ENCODE data around the gene LMF1. TPM values are rescaled to one million over a fixed set of nuclear protein-coding genes. Genes with fewer than 3 reads are reported as not detected.

LMF1 gene
- total and polyA plus RNA-seq, 5 donors from 2014 or later: 9.9 to 40.0 (median 12.4) TPM

GRCh38 chr16:915546-915945 lies 55.2 kb downstream of the LMF1 start:
- peaks cover 0 to 1% (median 0%) of the 10 kb centered on the region in 7 donors for H3K9me3 Mint-ChIP-seq
- H3K4me1 Mint-ChIP-seq: no peaks in the 10 kb centered on the region
- no peak for DNase-seq
- Histone ChIP-seq H3K4me3 (ENCODE audit: low read depth, low read length) (no peak overlapping the region), H3K27me3 (ENCODE audit: control insufficient read depth, insufficient read depth, low read length) (no peaks in the 10 kb centered on the region), H3K27ac (ENCODE audit: insufficient read depth, low read length, poor library complexity, severe bottlenecking) (no peak overlapping the region), H3K9me3 (ENCODE audit: control insufficient read depth in 2 of 2, low read length in 2 of 2) (no peaks in the 10 kb centered on the region), H3K36me3 (ENCODE audit: control insufficient read depth, insufficient read depth, low read length) (no peaks in the 10 kb centered on the region), H3K4me1 (ENCODE audit: control insufficient read depth, insufficient read depth, low read length, poor library complexity, severe bottlenecking) (no peaks in the 10 kb centered on the region)
- H3K4me3 Mint-ChIP-seq: no peak overlapping the region
- H3K27ac Mint-ChIP-seq: no peak overlapping the region
- no peak for ATAC-seq (ENCODE audit: low read depth in 2 of 2)
- H3K36me3 Mint-ChIP-seq: peaks cover 6% of the 10 kb centered on the region
- H3K27me3 Mint-ChIP-seq: no peaks in the 10 kb centered on the region

DNA sequence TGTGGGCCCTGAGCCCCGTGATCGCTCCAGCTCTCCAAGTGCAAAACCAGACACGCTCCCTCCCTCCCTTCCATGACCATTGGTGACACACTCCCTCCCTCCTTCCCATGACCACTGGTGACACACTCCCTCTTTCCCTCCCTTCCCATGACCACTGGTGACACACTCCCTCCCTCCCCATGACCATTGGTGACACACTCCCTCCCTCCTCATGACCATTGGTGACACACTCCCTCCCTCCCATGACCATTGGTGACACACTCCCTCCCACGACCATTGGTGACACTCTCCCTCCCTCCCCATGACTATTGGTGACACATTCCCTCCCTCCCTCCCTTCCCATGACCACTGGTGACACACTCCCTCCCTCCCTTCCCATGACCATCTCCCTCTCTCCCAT lies 56.3 kb downstream of the LMF1 start:
- Histone ChIP-seq H3K9me3 (ENCODE audit: control insufficient read depth in 2 of 2, low read length in 2 of 2) (no peaks in the 10 kb centered on the region), H3K4me3 (ENCODE audit: low read depth, low read length) (no peak overlapping the region), H3K4me1 (ENCODE audit: control insufficient read depth, insufficient read depth, low read length, poor library complexity, severe bottlenecking) (no peaks in the 10 kb centered on the region), H3K27ac (ENCODE audit: insufficient read depth, low read length, poor library complexity, severe bottlenecking) (no peak overlapping the region), H3K36me3 (ENCODE audit: control insufficient read depth, insufficient read depth, low read length) (peaks cover 3% of the 10 kb centered on the region), H3K27me3 (ENCODE audit: control insufficient read depth, insufficient read depth, low read length) (no peaks in the 10 kb centered on the region)
- Mint-ChIP-seq H3K36me3 (peaks cover under 1% of the 10 kb centered on the region), H3K27me3 (no peaks in the 10 kb centered on the region), H3K9me3 (peaks cover 0 to 1% (median 0%) of the 10 kb centered on the region in 7 donors), H3K27ac (no peak overlapping the region), H3K4me3 (no peak overlapping the region), H3K4me1 (no peaks in the 10 kb centered on the region)
- DNase-seq: no peak
- no peak for ATAC-seq (ENCODE audit: low read depth in 2 of 2)

DNA sequence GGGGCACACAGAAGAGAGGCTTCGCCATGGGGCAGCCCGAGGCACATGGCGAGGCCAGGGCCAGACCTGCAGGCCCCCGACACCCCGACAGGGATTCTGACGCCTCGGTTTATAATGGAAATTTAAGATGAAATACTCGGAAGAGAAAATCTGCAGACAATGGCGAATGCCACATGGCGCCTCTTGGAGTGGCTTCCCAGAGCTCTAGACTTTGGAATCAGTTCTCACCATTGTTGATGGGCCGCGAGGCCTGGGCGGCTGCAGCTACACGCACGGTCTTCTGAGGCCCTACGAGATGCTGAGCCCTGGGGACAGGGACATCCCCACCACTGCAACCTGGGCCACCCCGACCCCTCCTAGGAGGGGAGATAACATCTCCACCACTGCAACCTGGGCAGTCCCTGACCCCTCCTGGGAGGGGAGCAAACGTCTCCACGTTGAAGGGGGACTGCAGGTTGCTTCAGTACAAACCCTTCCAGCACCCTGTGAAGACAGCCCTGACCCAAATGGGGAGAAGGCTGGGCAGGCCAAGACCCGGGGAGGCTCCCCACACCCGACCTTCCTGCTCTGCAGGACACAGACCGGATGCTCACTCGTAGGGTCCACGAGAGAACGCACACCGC lies 56.9 kb downstream of the LMF1 start:
- no peak overlapping the region for H3K27ac ChIP-seq (ENCODE audit: insufficient read depth, low read length, poor library complexity, severe bottlenecking)
- no peak overlapping the region for H3K4me3 Mint-ChIP-seq
- no peak overlapping the region for H3K27ac Mint-ChIP-seq

GRCh38 chr16:912684-913613 lies 57.8 kb downstream of the LMF1 start:
- H3K4me3 Mint-ChIP-seq: no peak overlapping the region
- no peak for ATAC-seq (ENCODE audit: low read depth in 2 of 2)

More for the DNA sequence above, 56.9 kb downstream of the LMF1 start:
- Mint-ChIP-seq H3K36me3 (peaks cover 5% of the 10 kb centered on the region), H3K27me3 (no peaks in the 10 kb centered on the region), H3K9me3 (peaks cover 0 to 4% (median 0%) of the 10 kb centered on the region in 7 donors), H3K4me1 (no peaks in the 10 kb centered on the region)
- Histone ChIP-seq H3K4me1 (ENCODE audit: control insufficient read depth, insufficient read depth, low read length, poor library complexity, severe bottlenecking) (no peaks in the 10 kb centered on the region), H3K4me3 (ENCODE audit: low read depth, low read length) (no peak overlapping the region), H3K36me3 (ENCODE audit: control insufficient read depth, insufficient read depth, low read length) (peaks cover 3% of the 10 kb centered on the region), H3K9me3 (ENCODE audit: control insufficient read depth in 2 of 2, low read length in 2 of 2) (no peaks in the 10 kb centered on the region), H3K27me3 (ENCODE audit: control insufficient read depth, insufficient read depth, low read length) (no peaks in the 10 kb centered on the region)
- ATAC-seq (ENCODE audit: low read depth in 2 of 2) (no peak), DNase-seq (no peak)

GRCh38 chr16:912322-912683 lies 58.5 kb downstream of the LMF1 start:
- Mint-ChIP-seq H3K27me3 (no peaks in the 10 kb centered on the region), H3K4me3 (no peak overlapping the region), H3K4me1 (no peaks in the 10 kb centered on the region), H3K9me3 (peaks cover 0 to 4% (median 0%) of the 10 kb centered on the region in 7 donors), H3K36me3 (peaks cover 13% of the 10 kb centered on the region), H3K27ac (peak overlapping the region in 1 of 3 donors; percentile 34)
- no peak for DNase-seq
- Histone ChIP-seq H3K4me1 (ENCODE audit: control insufficient read depth, insufficient read depth, low read length, poor library complexity, severe bottlenecking) (no peaks in the 10 kb centered on the region), H3K36me3 (ENCODE audit: control insufficient read depth, insufficient read depth, low read length) (peaks cover 8% of the 10 kb centered on the region), H3K9me3 (ENCODE audit: control insufficient read depth in 2 of 2, low read length in 2 of 2) (no peaks in the 10 kb centered on the region), H3K4me3 (ENCODE audit: low read depth, low read length) (no peak overlapping the region), H3K27ac (ENCODE audit: insufficient read depth, low read length, poor library complexity, severe bottlenecking) (no peak overlapping the region), H3K27me3 (ENCODE audit: control insufficient read depth, insufficient read depth, low read length) (no peaks in the 10 kb centered on the region)
- ATAC-seq (ENCODE audit: low read depth in 2 of 2): no peak

More at GRCh38 chr16:912684-913613, 57.8 kb downstream of the LMF1 start:
- peaks cover 8% of the 10 kb centered on the region for H3K36me3 Mint-ChIP-seq
- Histone ChIP-seq H3K9me3 (ENCODE audit: control insufficient read depth in 2 of 2, low read length in 2 of 2) (no peaks in the 10 kb centered on the region), H3K27ac (ENCODE audit: insufficient read depth, low read length, poor library complexity, severe bottlenecking) (no peak overlapping the region), H3K4me1 (ENCODE audit: control insufficient read depth, insufficient read depth, low read length, poor library complexity, severe bottlenecking) (no peaks in the 10 kb centered on the region), H3K36me3 (ENCODE audit: control insufficient read depth, insufficient read depth, low read length) (peaks cover 3% of the 10 kb centered on the region), H3K27me3 (ENCODE audit: control insufficient read depth, insufficient read depth, low read length) (no peaks in the 10 kb centered on the region), H3K4me3 (ENCODE audit: low read depth, low read length) (no peak overlapping the region)
- H3K27ac Mint-ChIP-seq: no peak overlapping the region
- H3K4me1 Mint-ChIP-seq: no peaks in the 10 kb centered on the region
- H3K27me3 Mint-ChIP-seq: no peaks in the 10 kb centered on the region
- no peak for DNase-seq
- H3K9me3 Mint-ChIP-seq: peaks cover 0 to 4% (median 0%) of the 10 kb centered on the region in 7 donors

- Histone ChIP-seq H3K36me3 (ENCODE audit: control insufficient read depth, insufficient read depth, low read length) (peaks cover 11% of the 10 kb centered on the region), H3K4me3 (ENCODE audit: low read depth, low read length) (no peak overlapping the region), H3K4me1 (ENCODE audit: control insufficient read depth, insufficient read depth, low read length, poor library complexity, severe bottlenecking) (no peaks in the 10 kb centered on the region), H3K27ac (ENCODE audit: insufficient read depth, low read length, poor library complexity, severe bottlenecking) (no peak overlapping the region), H3K9me3 (ENCODE audit: control insufficient read depth in 2 of 2, low read length in 2 of 2) (no peaks in the 10 kb centered on the region), H3K27me3 (ENCODE audit: control insufficient read depth, insufficient read depth, low read length) (no peaks in the 10 kb centered on the region)
- Mint-ChIP-seq H3K27me3 (no peaks in the 10 kb centered on the region), H3K36me3 (peaks cover 16% of the 10 kb centered on the region), H3K4me1 (no peaks in the 10 kb centered on the region), H3K27ac (peak overlapping the region in 1 of 3 donors; percentile 34), H3K9me3 (peaks cover 0 to 4% (median 0%) of the 10 kb centered on the region in 7 donors), H3K4me3 (no peak overlapping the region)
- ATAC-seq (ENCODE audit: low read depth in 2 of 2): no peak
- DNase-seq: no peak
Measured at GRCh38 chr16:911604-912321, 59.0 kb downstream of the LMF1 start.

DNA sequence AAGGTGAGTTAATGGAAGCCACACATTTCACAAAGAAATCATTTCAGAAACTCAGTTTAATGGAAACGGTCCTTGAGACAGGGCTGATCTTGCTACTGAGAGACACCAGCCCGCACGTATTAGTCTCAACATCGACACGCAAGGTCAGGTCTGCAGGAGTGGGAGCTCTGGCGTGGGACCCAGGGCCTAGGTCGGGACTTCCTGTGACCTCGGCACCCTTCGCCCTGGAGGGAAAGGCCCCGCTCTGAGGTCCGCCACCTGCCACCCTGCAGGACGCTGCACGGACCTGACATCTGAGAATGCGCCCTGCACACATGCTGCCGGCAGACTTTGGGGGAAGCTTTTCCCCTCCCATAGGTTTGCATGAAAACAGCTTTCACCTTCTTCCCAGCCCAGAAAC lies 59.7 kb downstream of the LMF1 start:
- Histone ChIP-seq H3K27ac (ENCODE audit: insufficient read depth, low read length, poor library complexity, severe bottlenecking) (no peak overlapping the region), H3K36me3 (ENCODE audit: control insufficient read depth, insufficient read depth, low read length) (peaks cover 11% of the 10 kb centered on the region), H3K27me3 (ENCODE audit: control insufficient read depth, insufficient read depth, low read length) (no peaks in the 10 kb centered on the region), H3K9me3 (ENCODE audit: control insufficient read depth in 2 of 2, low read length in 2 of 2) (no peaks in the 10 kb centered on the region), H3K4me3 (ENCODE audit: low read depth, low read length) (no peak overlapping the region), H3K4me1 (ENCODE audit: control insufficient read depth, insufficient read depth, low read length, poor library complexity, severe bottlenecking) (no peaks in the 10 kb centered on the region)
- Mint-ChIP-seq H3K36me3 (peaks cover 20% of the 10 kb centered on the region), H3K9me3 (peaks cover 0 to 4% (median 0%) of the 10 kb centered on the region in 7 donors), H3K4me3 (no peak overlapping the region), H3K27ac (no peak overlapping the region), H3K27me3 (no peaks in the 10 kb centered on the region), H3K4me1 (no peaks in the 10 kb centered on the region)
- ATAC-seq (ENCODE audit: low read depth in 2 of 2): no peak
- no peak for DNase-seq
